IMR-90 (cell line): Measurements from ENCODE around the gene PFAS. TPM values are rescaled to one million over a fixed set of nuclear protein-coding genes. Genes with fewer than 3 reads are reported as not detected.

Experiments
- ATAC-seq: fragments of 200-7000 bp; cut with Tn5 transposase; 2 replicates; pipeline ENCODE4 v1.9.1; 2020; ENCODE audit warnings: low read depth, mild to moderate bottlenecking, moderate library complexity
- BruUV-seq: library from RNA; stranded (reverse); fragments of 400-500 nt; replicated peaks from 2 replicates; lab custom pipeline; 2021; lab: Mats Ljungman, UMichigan
- CTCF ChIA-PET: fragments of 300-600 bp; formaldehyde crosslinking; extraction: SDS; loops from one replicate; lab custom pipeline; 2021; ENCODE audit warnings: antibody characterized with exemption; lab: Yijun Ruan, JAX
- POLR2A ChIA-PET: fragments of 300-600 bp; sonication (Branson Sonifier 250); formaldehyde crosslinking; loops from one replicate; lab custom pipeline; 2022; ENCODE audit warnings: antibody characterized with exemption; ENCODE audit not compliant: unreplicated experiment; lab: Charles Lee
- DNase-seq: peaks from one replicate; pipeline ENCODE4 v3.0.0; 2013
- H2AFZ ChIP-seq: replicated peaks from 2 replicates; pipeline ENCODE3; 2013; ENCODE audit warnings: low read length, mild to moderate bottlenecking; ENCODE audit not compliant: poor library complexity
- H2AK5ac ChIP-seq: 2 replicates; pipeline ENCODE4 v1.6.1; 2013; ENCODE audit warnings: low read depth, low read length, inconsistent platforms
- H2AK9ac ChIP-seq: replicated peaks from 2 replicates; pipeline ENCODE3; 2013; ENCODE audit warnings: mild to moderate bottlenecking, low read depth, low read length, moderate library complexity; ENCODE audit not compliant: poor library complexity
- H2BK120ac ChIP-seq: 2 replicates; pipeline ENCODE4 v1.6.1; 2013; ENCODE audit warnings: low read depth, low read length, inconsistent platforms
- H2BK15ac ChIP-seq: 3 replicates; pipeline ENCODE4 v1.6.1; 2013; ENCODE audit warnings: low read depth, low read length, inconsistent platforms
- H2BK20ac ChIP-seq: 2 replicates; pipeline ENCODE4 v1.6.1; 2013; ENCODE audit warnings: low read depth, mild to moderate bottlenecking, inconsistent platforms, low read length, moderate library complexity
- H2BK5ac ChIP-seq: 2 replicates; pipeline ENCODE4 v1.6.1; 2013; ENCODE audit warnings: mild to moderate bottlenecking, low read depth, low read length, inconsistent platforms; ENCODE audit not compliant: poor library complexity, severe bottlenecking
- H3K14ac ChIP-seq: replicated peaks from 2 replicates; pipeline ENCODE4 v1.6.1; 2013; ENCODE audit warnings: low read depth, low read length, inconsistent platforms
- H3K18ac ChIP-seq: 2 replicates; pipeline ENCODE4 v1.6.1; 2013; ENCODE audit warnings: low read depth, low read length, control low read depth
- H3K23ac ChIP-seq: 2 replicates; pipeline ENCODE4 v1.6.1; 2013; ENCODE audit warnings: low read depth, low read length, inconsistent platforms
- H3K27ac ChIP-seq: 2 replicates; pipeline ENCODE4 v1.5.1; 2013; ENCODE audit warnings: mild to moderate bottlenecking, control low read depth, low read length; ENCODE audit not compliant: insufficient read depth
- H3K27me3 ChIP-seq: 2 replicates; pipeline ENCODE4 v1.6.1; 2013; ENCODE audit warnings: low read length; ENCODE audit not compliant: control insufficient read depth, insufficient read depth
- H3K36me3 ChIP-seq: 2 replicates; pipeline ENCODE4 v1.6.1; 2013; ENCODE audit warnings: low read length, mixed read lengths; ENCODE audit not compliant: control insufficient read depth, insufficient read depth
- H3K4ac ChIP-seq: 2 replicates; pipeline ENCODE4 v1.6.1; 2013; ENCODE audit warnings: low read depth, low read length, inconsistent platforms
- H3K4me1 ChIP-seq: 2 replicates; pipeline ENCODE4 v1.6.1; 2013; ENCODE audit warnings: low read length, mixed read lengths; ENCODE audit not compliant: control insufficient read depth, insufficient read depth
- H3K4me2 ChIP-seq: 2 replicates; pipeline ENCODE4 v1.6.1; 2013; ENCODE audit warnings: low read depth, mild to moderate bottlenecking, control low read depth, low read length, moderate library complexity
- H3K4me3 ChIP-seq: 2 replicates; pipeline ENCODE4 v1.5.1; 2013; ENCODE audit warnings: low read depth, mild to moderate bottlenecking, control low read depth, low read length, moderate library complexity; ENCODE audit not compliant: insufficient read depth
- H3K56ac ChIP-seq: 2 replicates; pipeline ENCODE4 v1.6.1; 2013; ENCODE audit warnings: low read length, inconsistent platforms; ENCODE audit not compliant: insufficient read depth; ENCODE audit errors: extremely low read depth
- H3K79me1 ChIP-seq, 2 experiments: 2 replicates each; pipeline ENCODE4 v1.6.1; 2013; ENCODE audit warnings: low read length in 2 of 2, inconsistent platforms in 1 of 2, low read depth in 1 of 2
- H3K9ac ChIP-seq: 2 replicates; pipeline ENCODE4 v1.6.1; 2013; ENCODE audit warnings: low read depth, low read length, control low read depth
- H3K9me1 ChIP-seq: 2 replicates; pipeline ENCODE4 v1.6.1; 2013; ENCODE audit warnings: low read length, inconsistent platforms; ENCODE audit not compliant: insufficient read depth
- H3K9me3 ChIP-seq: 2 replicates; pipeline ENCODE4 v1.6.1; 2013; ENCODE audit warnings: low read length; ENCODE audit not compliant: control insufficient read depth, insufficient read depth
- H4K20me1 ChIP-seq: 2 replicates; pipeline ENCODE4 v1.6.1; 2013; ENCODE audit warnings: low read length, inconsistent platforms; ENCODE audit not compliant: insufficient read depth
- H4K5ac ChIP-seq: 2 replicates; pipeline ENCODE4 v1.6.1; 2013; ENCODE audit warnings: mild to moderate bottlenecking, low read depth, low read length, control low read depth
- H4K8ac ChIP-seq, 2 experiments: 2 replicates each; pipeline ENCODE4 v1.6.1; 2013; ENCODE audit warnings: low read depth in 2 of 2, low read length in 2 of 2, control low read depth in 1 of 2, inconsistent platforms in 1 of 2
- H4K91ac ChIP-seq: 2 replicates; pipeline ENCODE4 v1.6.1; 2013; ENCODE audit warnings: low read depth, low read length, inconsistent platforms; ENCODE audit not compliant: insufficient read depth
- CEBPB ChIP-seq: IDR thresholded peaks from 2 replicates; pipeline ENCODE4 v1.6.1; 2012; ENCODE audit warnings: low read depth, low read length, improper control_type of control experiment
- CHD1 ChIP-seq: IDR thresholded peaks from 2 replicates; pipeline ENCODE4 v1.6.1; 2012; ENCODE audit warnings: low read depth, low read length, improper control_type of control experiment
- CTCF ChIP-seq: conservative IDR thresholded peaks from 2 replicates; pipeline ENCODE4 v1.5.1; 2012; ENCODE audit warnings: mild to moderate bottlenecking, low read depth, low read length, improper control_type of control experiment
- FOS ChIP-seq: fragments of 150-350 bp; IDR thresholded peaks from 2 replicates; pipeline ENCODE4 v1.6.1; 2016; ENCODE audit warnings: low read depth, low read length
- MAFK ChIP-seq: IDR thresholded peaks from 2 replicates; pipeline ENCODE4 v1.6.1; 2012; ENCODE audit warnings: low read depth, low read length, improper control_type of control experiment
- MXI1 ChIP-seq: IDR thresholded peaks from 2 replicates; pipeline ENCODE4 v1.6.1; 2012; ENCODE audit warnings: low read depth, mild to moderate bottlenecking, low read length, moderate library complexity, borderline replicate concordance
- RAD21 ChIP-seq: IDR thresholded peaks from 2 replicates; pipeline ENCODE4 v1.6.1; 2012; ENCODE audit warnings: low read length, improper control_type of control experiment
- SMC3 ChIP-seq: fragments of 150-350 bp; IDR thresholded peaks from 2 replicates; pipeline ENCODE4 v1.6.1; 2016; ENCODE audit warnings: low read depth, mild to moderate bottlenecking, antibody characterized with exemption, low read length, moderate library complexity
- WGBS, 2 experiments: methylation state at CpG; one replicate each; pipeline versions ENCODE4 v1.1.5 to v1.1.7; 2013; ENCODE audit warnings: missing lambda C conversion rate in 2 of 2; ENCODE audit not compliant: insufficient read length in 1 of 2; ENCODE audit errors: extremely low coverage in 2 of 2; 5-methylcytosine and 5-hydroxymethylcytosine counted together
- dilution Hi-C: fragments of 300-500 bp; cut with HindIII; formaldehyde crosslinking; loops from one replicate; pipeline ENCODE4 v1.14.3; 2018; ENCODE audit warnings: low sequenced_read_pairs; ENCODE audit not compliant: unreplicated experiment
- in situ Hi-C: fragments of 300-500 bp; cut with MboI; formaldehyde crosslinking; loops from 3 replicates; pipeline ENCODE4 v1.14.3; 2019; ENCODE audit warnings: low sequenced_read_pairs, inconsistent platforms, mixed read lengths
- intact Hi-C: fragments of 100-400 bp; cut with micrococcal nuclease; formaldehyde crosslinking; loops from 2 replicates; pipeline ENCODE4 v1.10.0; 2022
- polyA plus RNA-seq, 3 experiments: library from polyadenylated mRNA; depleted of rRNA; stranded (reverse); fragments of >200 nt; gene quantifications; 2 replicates each; pipeline ENCODE4 v1.2.3, GENCODE V29; 2012; ENCODE audit warnings: low replicate concordance in 1 of 3
- total RNA-seq: library from RNA; depleted of rRNA; stranded (reverse); fragments of >200 nt; gene quantifications from 2 replicates; pipeline ENCODE4 v1.2.3, GENCODE V29; 2012

Gene PFAS
- total and polyA plus RNA-seq, 2 of the 4 experiments (the other 2 are of a cell fraction) = 20.7 to 26.2 TPM

GRCh38 chr17:8290043-8290442 lies 41.0 kb downstream of the PFAS start:
- no peak for ATAC-seq
- H4K5ac ChIP-seq = no peak overlapping the region
- peaks cover 11% of the 10 kb centered on the region for H3K4me1 ChIP-seq
- H2BK15ac ChIP-seq = no peak overlapping the region; the same call in 2 of the 3 replicates
- H2AK5ac ChIP-seq = no peak overlapping the region
- no peak overlapping the region for H2AK9ac ChIP-seq
- no peak overlapping the region for H2AFZ ChIP-seq
- no TSS peak for BruUV-seq
- no peak overlapping the region for H3K4me3 ChIP-seq
- no peak overlapping the region for H3K23ac ChIP-seq
- in situ Hi-C loops = no loop called here
- no peak overlapping the region for H3K4me2 ChIP-seq
- CTCF ChIA-PET = no interaction called here
- no peaks in the 10 kb centered on the region for H3K9me3 ChIP-seq
- no peak overlapping the region for H3K27ac ChIP-seq
- intact Hi-C loops = no loop called here
- H3K27me3 ChIP-seq = no peaks in the 10 kb centered on the region
- no peak overlapping the region for H2BK5ac ChIP-seq
- H3K36me3 ChIP-seq = no peaks in the 10 kb centered on the region
- no peak overlapping the region for H2BK120ac ChIP-seq
- POLR2A ChIA-PET = no interaction called here
- H3K9me1 ChIP-seq = peaks cover 25% of the 10 kb centered on the region
- no peak overlapping the region for H3K4ac ChIP-seq
- H2BK20ac ChIP-seq = no peak overlapping the region
- dilution Hi-C loops = no loop called here
- H3K14ac ChIP-seq = no peak overlapping the region
- H3K56ac ChIP-seq = no peak overlapping the region
- no peak overlapping the region for H4K8ac ChIP-seq
- 0 out of 2 replicates have a peak, but pooled peaks cover 2% of the 10 kb centered on the region for H4K20me1 ChIP-seq
- 44% methylated on average over 1 of the region's 3 CpGs; no CpG with 5 or more reads in 1 of the 2 experiments for WGBS, 2 experiments
- no peak for TF ChIP-seq FOS
- TF ChIP-seq MAFK = no peak
- no peak for TF ChIP-seq CEBPB
- TF ChIP-seq SMC3 = no peak
- no peak for TF ChIP-seq RAD21
- TF ChIP-seq MXI1 = no peak
- TF ChIP-seq CTCF = no peak
- no peak for TF ChIP-seq CHD1
- H3K79me1 ChIP-seq = peaks cover 16 to 42% of the 10 kb centered on the region in 2 experiments
- H3K9ac ChIP-seq = no peak overlapping the region
- no peak overlapping the region for H4K91ac ChIP-seq
- no peak overlapping the region for H3K18ac ChIP-seq
- peak; percentile 34 for DNase-seq
